NCI-H2029 (cell line): Measurements from ENCODE around the gene CDH12.
"Not testable (repeated sequence)": the region's sequence is repeated elsewhere in the genome, so short reads cannot be mapped to it uniquely, and the experiment has no call there.

Source experiments
- DNase-seq: peaks from one replicate; lab custom pipeline; 2025; lab: John Stamatoyannopoulos, UW

Gene CDH12

GRCh38 chr5:22649074-22649473 lies 204.1 kb downstream of the CDH12 start:
- no peak for DNase-seq

- no peak for DNase-seq
Observed at GRCh38 chr5:22644859-22645258, 208.3 kb downstream of the CDH12 start.

GRCh38 chr5:22643356-22643755 lies 209.8 kb downstream of the CDH12 start:
- DNase-seq: no peak

- DNase-seq: no peak
Observed at GRCh38 chr5:22631683-22632082, 221.5 kb downstream of the CDH12 start.

- no peak for DNase-seq
Observed at GRCh38 chr5:22627029-22627428, 226.1 kb downstream of the CDH12 start.

GRCh38 chr5:22625451-22625850 lies 227.7 kb downstream of the CDH12 start:
- DNase-seq: no peak

- DNase-seq: no peak
Observed at GRCh38 chr5:22621084-22621483, 232.1 kb downstream of the CDH12 start.

GRCh38 chr5:22615964-22616363 lies 237.2 kb downstream of the CDH12 start:
- DNase-seq: no peak

GRCh38 chr5:22614486-22615094 lies 238.6 kb downstream of the CDH12 start:
- DNase-seq: no peak

- no peak for DNase-seq
Observed at GRCh38 chr5:22612928-22613327, 240.2 kb downstream of the CDH12 start.

- no peak for DNase-seq
Observed at GRCh38 chr5:22611327-22611726, 241.8 kb downstream of the CDH12 start.

- DNase-seq: not testable (repeated sequence)
Observed at GRCh38 chr5:22607498-22607897, 245.6 kb downstream of the CDH12 start.

- no peak for DNase-seq
Observed at GRCh38 chr5:22605473-22605872, 247.7 kb downstream of the CDH12 start.

- no peak for DNase-seq
Observed at GRCh38 chr5:22604711-22605110, 248.4 kb downstream of the CDH12 start.

GRCh38 chr5:22598796-22599195 lies 254.3 kb downstream of the CDH12 start:
- no peak for DNase-seq

- DNase-seq: no peak
Observed at GRCh38 chr5:22596404-22596970, 256.7 kb downstream of the CDH12 start.

GRCh38 chr5:22594491-22594890 lies 258.7 kb downstream of the CDH12 start:
- DNase-seq: no peak

- DNase-seq: no peak
Observed at GRCh38 chr5:22593592-22593991, 259.6 kb downstream of the CDH12 start.

GRCh38 chr5:22591461-22591860 lies 261.7 kb downstream of the CDH12 start:
- no peak for DNase-seq

- DNase-seq: no peak
Observed at GRCh38 chr5:22590677-22591268, 262.4 kb downstream of the CDH12 start.

GRCh38 chr5:22577711-22578110 lies 275.4 kb downstream of the CDH12 start:
- no peak for DNase-seq

GRCh38 chr5:22577006-22577405 lies 276.1 kb downstream of the CDH12 start:
- DNase-seq: no peak

- no peak for DNase-seq
Observed at GRCh38 chr5:22572941-22573340, 280.2 kb downstream of the CDH12 start.

GRCh38 chr5:22567983-22568382 lies 285.2 kb downstream of the CDH12 start:
- DNase-seq: no peak
